ENCODE results near the gene CCDC171. TPM values are rescaled to one million over a fixed set of nuclear protein-coding genes. Genes with fewer than 3 reads are reported as not detected.

The CCDC171 gene
- total and polyA plus RNA-seq, 4 donors = 3.3 to 28.3 (median 17.2) TPM

DNA sequence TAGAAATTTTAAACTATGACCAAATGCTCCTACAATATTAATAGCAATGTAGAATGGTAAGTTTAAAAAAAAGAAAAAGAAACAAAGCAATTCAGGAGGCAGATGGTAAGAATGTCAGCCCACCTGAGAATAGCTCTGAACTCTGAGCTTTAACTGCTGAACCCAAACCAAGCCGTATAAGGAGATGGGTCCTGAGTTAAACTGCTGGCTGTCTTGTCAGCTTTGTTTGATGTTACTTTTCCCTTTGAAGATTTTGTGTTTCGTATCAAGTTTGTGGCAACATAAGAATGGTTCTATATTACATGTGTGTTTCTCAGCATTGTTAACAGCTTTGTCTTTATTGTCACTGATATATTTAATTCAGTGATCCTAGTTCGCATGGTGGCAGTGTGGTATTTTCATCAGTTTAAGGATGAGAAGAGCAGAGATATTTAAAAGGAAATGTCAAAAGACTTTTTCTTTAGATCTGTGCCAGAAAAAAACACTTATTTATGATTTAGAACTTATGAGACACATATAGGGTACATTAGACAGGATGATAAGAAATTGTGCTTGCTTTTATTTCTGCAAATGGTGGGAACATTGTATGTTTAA is 390.1 kb downstream of the CCDC171 start:
- Histone ChIP-seq H3K4me3 (ENCODE audit: low read depth, low read length) (no peak overlapping the region), H3K27ac (ENCODE audit: low read depth, low read length) (no peak overlapping the region), H3K4me1 (ENCODE audit: control insufficient read depth, insufficient read depth, low read length) (no peaks in the 10 kb centered on the region), H3K36me3 (ENCODE audit: control insufficient read depth, insufficient read depth, low read length) (no peaks in the 10 kb centered on the region), H3K9me3 (ENCODE audit: control insufficient read depth, insufficient read depth, low read length) (no peaks in the 10 kb centered on the region), H3K27me3 (ENCODE audit: control insufficient read depth, insufficient read depth, low read length) (no peaks in the 10 kb centered on the region)
- DNase-seq (ENCODE audit: low read depth in 4 of 6, low spot score in 6 of 6) = peak in 1 of 6 donors; percentile 34
- WGBS (ENCODE audit: insufficient coverage) = no CpG with 5 or more reads among the region's 3 CpGs

DNA sequence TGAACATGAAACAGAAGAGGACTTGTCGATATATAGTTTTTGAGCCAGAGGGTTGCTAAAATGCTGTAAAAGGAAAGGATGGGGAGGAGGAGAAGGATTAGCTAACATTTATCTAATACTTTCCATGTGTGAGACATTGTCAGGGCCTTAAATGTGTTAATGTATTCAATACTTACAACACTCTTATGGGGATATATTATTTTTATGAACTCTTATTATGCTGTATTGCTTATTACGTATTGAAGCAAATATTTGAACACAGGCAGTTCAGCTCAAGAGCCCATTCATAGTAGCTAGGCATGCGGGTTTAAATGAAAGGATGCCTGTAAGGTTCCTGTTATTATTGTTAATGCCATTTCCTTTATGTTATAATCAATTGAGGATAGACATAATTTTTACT is 391.5 kb downstream of the CCDC171 start:
- DNase-seq (ENCODE audit: low read depth in 4 of 6, low spot score in 6 of 6) = no peak
- no peaks in the 10 kb centered on the region for H3K27me3 ChIP-seq (ENCODE audit: control insufficient read depth, insufficient read depth, low read length)
- H3K4me1 ChIP-seq (ENCODE audit: control insufficient read depth, insufficient read depth, low read length) = no peaks in the 10 kb centered on the region
- no peaks in the 10 kb centered on the region for H3K36me3 ChIP-seq (ENCODE audit: control insufficient read depth, insufficient read depth, low read length)
- no CpG with 5 or more reads among the region's 3 CpGs for WGBS (ENCODE audit: insufficient coverage)
- H3K4me3 ChIP-seq (ENCODE audit: low read depth, low read length) = no peak overlapping the region
- H3K27ac ChIP-seq (ENCODE audit: low read depth, low read length) = no peak overlapping the region
- no peaks in the 10 kb centered on the region for H3K9me3 ChIP-seq (ENCODE audit: control insufficient read depth, insufficient read depth, low read length)

DNA sequence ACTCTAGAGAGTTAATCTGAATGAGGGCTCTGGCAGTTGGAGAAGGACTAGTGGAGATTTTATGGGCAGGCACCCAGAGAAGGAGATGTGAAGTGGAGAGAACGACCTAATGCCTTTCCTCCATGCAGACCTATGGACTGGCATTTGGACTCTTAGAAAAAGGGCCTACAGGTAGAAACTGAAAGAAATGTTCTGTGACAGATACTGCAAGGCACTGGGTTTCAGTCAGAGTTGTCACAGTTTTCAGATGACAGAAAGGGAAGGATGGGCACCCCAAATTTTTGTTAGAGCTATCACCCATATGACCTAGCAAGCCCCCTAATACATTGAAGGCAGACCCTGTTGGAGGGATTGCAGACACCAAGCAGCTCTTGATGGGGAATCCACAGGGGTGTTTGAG is 406.8 kb downstream of the CCDC171 start:
- Histone ChIP-seq H3K27me3 (ENCODE audit: control insufficient read depth, insufficient read depth, low read length) (no peaks in the 10 kb centered on the region), H3K9me3 (ENCODE audit: control insufficient read depth, insufficient read depth, low read length) (no peaks in the 10 kb centered on the region), H3K4me1 (ENCODE audit: control insufficient read depth, insufficient read depth, low read length) (no peaks in the 10 kb centered on the region), H3K4me3 (ENCODE audit: low read depth, low read length) (no peak overlapping the region), H3K36me3 (ENCODE audit: control insufficient read depth, insufficient read depth, low read length) (no peaks in the 10 kb centered on the region), H3K27ac (ENCODE audit: low read depth, low read length) (no peak overlapping the region)
- 80% methylated on average over 1 of the region's 1 CpG for WGBS (ENCODE audit: insufficient coverage)
- DNase-seq (ENCODE audit: low read depth in 4 of 6, low spot score in 6 of 6) = no peak

DNA sequence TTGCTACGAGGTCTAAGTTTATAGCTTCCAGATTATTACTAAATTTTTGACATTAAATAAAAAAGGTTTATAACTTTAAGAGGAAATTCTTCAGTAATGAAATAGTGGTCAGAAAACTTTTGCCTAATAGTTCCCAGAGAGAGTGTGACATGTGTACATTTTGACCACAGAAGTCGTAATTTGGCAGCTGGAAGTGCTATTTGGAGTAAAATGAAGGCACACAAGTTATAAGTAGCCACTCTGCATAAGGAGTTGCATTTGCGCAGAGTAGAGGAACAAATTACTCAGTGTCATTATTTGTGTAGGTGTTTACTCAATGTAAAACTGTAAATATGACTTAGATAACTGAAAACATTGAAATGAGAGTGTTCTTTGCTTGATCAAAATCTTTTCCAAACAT is 408.4 kb downstream of the CCDC171 start:
- Histone ChIP-seq H3K36me3 (ENCODE audit: control insufficient read depth, insufficient read depth, low read length) (no peaks in the 10 kb centered on the region), H3K4me1 (ENCODE audit: control insufficient read depth, insufficient read depth, low read length) (no peaks in the 10 kb centered on the region), H3K9me3 (ENCODE audit: control insufficient read depth, insufficient read depth, low read length) (no peaks in the 10 kb centered on the region), H3K27me3 (ENCODE audit: control insufficient read depth, insufficient read depth, low read length) (no peaks in the 10 kb centered on the region), H3K27ac (ENCODE audit: low read depth, low read length) (no peak overlapping the region), H3K4me3 (ENCODE audit: low read depth, low read length) (no peak overlapping the region)
- WGBS (ENCODE audit: insufficient coverage) = 100% methylated on average over 1 of the region's 3 CpGs
- DNase-seq (ENCODE audit: low read depth in 4 of 6, low spot score in 6 of 6) = no peak

DNA sequence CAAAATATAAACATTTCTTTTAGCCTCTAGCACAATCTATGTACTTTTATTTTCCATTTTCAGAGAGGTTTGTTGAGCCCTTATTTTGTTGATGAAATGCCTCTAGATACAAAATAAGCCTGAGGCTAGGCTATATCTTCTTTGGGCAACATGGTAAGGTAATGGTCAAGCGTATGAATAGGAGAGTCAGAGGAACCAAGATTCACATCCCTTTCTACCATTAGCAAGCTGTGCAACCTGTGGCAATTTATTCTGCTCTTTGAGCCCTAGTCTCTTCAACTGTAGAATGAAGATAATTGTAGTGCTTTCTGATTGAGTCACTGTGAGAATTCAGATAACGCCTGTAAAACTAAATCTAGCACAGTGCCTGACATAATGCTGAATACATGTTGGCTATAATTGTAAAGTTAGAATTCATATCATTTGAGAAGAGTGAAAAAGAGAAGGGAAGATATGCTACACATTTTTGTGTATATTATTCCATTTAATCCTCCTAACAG is 412.5 kb downstream of the CCDC171 start:
- Histone ChIP-seq H3K9me3 (ENCODE audit: control insufficient read depth, insufficient read depth, low read length) (no peaks in the 10 kb centered on the region), H3K4me3 (ENCODE audit: low read depth, low read length) (no peak overlapping the region), H3K27me3 (ENCODE audit: control insufficient read depth, insufficient read depth, low read length) (no peaks in the 10 kb centered on the region), H3K4me1 (ENCODE audit: control insufficient read depth, insufficient read depth, low read length) (no peaks in the 10 kb centered on the region), H3K27ac (ENCODE audit: low read depth, low read length) (no peak overlapping the region), H3K36me3 (ENCODE audit: control insufficient read depth, insufficient read depth, low read length) (no peaks in the 10 kb centered on the region)
- DNase-seq (ENCODE audit: low read depth in 4 of 6, low spot score in 6 of 6) = no peak
- WGBS (ENCODE audit: insufficient coverage) = no CpG with 5 or more reads among the region's 2 CpGs

DNA sequence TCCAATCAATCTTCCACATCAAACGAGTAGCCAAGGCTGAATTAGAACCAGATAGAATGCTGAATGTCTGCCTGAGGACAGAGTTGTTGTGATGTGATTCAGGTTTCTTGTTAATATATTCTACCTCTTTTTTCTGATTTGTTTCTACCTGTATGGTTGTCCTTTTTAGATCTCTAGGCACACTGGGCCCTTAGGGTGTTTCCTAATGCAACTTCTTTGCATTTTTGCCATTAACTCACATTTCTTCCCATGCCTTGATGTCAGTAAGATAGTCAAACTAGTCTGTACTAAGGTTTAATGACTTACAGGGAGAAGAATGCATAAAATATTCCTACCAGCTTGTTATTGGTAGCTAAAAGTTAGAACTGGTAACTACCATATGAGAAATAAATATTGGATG is 413.6 kb downstream of the CCDC171 start:
- no peak overlapping the region for H3K4me3 ChIP-seq (ENCODE audit: low read depth, low read length)
- H3K9me3 ChIP-seq (ENCODE audit: control insufficient read depth, insufficient read depth, low read length) = no peaks in the 10 kb centered on the region
- no peak overlapping the region for H3K27ac ChIP-seq (ENCODE audit: low read depth, low read length)
- H3K36me3 ChIP-seq (ENCODE audit: control insufficient read depth, insufficient read depth, low read length) = no peaks in the 10 kb centered on the region
- no CpG with 5 or more reads among the region's 1 CpG for WGBS (ENCODE audit: insufficient coverage)
- H3K27me3 ChIP-seq (ENCODE audit: control insufficient read depth, insufficient read depth, low read length) = no peaks in the 10 kb centered on the region
- H3K4me1 ChIP-seq (ENCODE audit: control insufficient read depth, insufficient read depth, low read length) = no peaks in the 10 kb centered on the region
- no peak for DNase-seq (ENCODE audit: low read depth in 4 of 6, low spot score in 6 of 6)

DNA sequence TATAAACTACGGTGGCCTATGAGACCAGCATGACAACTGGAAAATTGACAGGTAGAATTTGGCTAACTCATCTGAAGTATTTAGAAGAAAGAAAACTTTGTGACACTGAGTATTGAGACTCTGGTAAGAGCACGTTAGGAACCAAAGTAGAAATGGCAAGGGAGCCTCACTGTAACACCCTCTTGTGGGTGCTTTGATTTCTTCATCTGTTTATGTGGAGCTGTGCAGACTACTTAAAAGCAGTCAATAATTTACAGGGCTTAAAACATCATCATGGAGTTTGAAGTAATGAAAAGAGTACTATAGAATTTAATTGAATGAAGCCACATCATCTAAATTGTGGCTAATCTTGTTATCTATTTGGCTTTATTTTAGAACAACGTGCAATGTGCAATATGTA is 414.2 kb downstream of the CCDC171 start:
- 70% methylated on average over 2 of the region's 3 CpGs for WGBS (ENCODE audit: insufficient coverage)
- no peak for DNase-seq (ENCODE audit: low read depth in 4 of 6, low spot score in 6 of 6)
- Histone ChIP-seq H3K27me3 (ENCODE audit: control insufficient read depth, insufficient read depth, low read length) (no peaks in the 10 kb centered on the region), H3K4me1 (ENCODE audit: control insufficient read depth, insufficient read depth, low read length) (no peaks in the 10 kb centered on the region), H3K27ac (ENCODE audit: low read depth, low read length) (no peak overlapping the region), H3K36me3 (ENCODE audit: control insufficient read depth, insufficient read depth, low read length) (no peaks in the 10 kb centered on the region), H3K9me3 (ENCODE audit: control insufficient read depth, insufficient read depth, low read length) (no peaks in the 10 kb centered on the region), H3K4me3 (ENCODE audit: low read depth, low read length) (no peak overlapping the region)

DNA sequence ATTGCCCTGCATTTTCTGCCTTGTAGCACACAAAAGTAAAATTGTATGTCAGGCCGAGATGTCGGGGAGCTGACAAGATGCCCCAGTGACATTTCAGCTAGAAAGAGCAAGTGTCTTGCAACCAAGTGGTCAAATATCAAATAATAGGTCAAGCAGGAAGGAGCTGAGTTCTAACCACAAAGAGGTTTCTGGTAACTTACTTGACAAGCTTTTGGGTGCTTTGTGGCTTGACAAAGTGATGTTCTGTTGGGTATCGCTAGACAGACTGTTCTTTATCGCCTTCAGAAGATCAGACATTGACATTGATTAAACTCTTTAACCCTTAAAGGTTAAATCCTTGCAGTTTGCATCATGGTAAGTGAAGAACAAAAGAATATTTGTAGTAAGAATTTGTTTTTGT is 419.9 kb downstream of the CCDC171 start:
- Histone ChIP-seq H3K27me3 (ENCODE audit: control insufficient read depth, insufficient read depth, low read length) (no peaks in the 10 kb centered on the region), H3K9me3 (ENCODE audit: control insufficient read depth, insufficient read depth, low read length) (no peaks in the 10 kb centered on the region), H3K36me3 (ENCODE audit: control insufficient read depth, insufficient read depth, low read length) (no peaks in the 10 kb centered on the region), H3K27ac (ENCODE audit: low read depth, low read length) (no peak overlapping the region), H3K4me3 (ENCODE audit: low read depth, low read length) (no peak overlapping the region), H3K4me1 (ENCODE audit: control insufficient read depth, insufficient read depth, low read length) (no peaks in the 10 kb centered on the region)
- WGBS (ENCODE audit: insufficient coverage) = 80% methylated on average over 1 of the region's 4 CpGs
- no peak for DNase-seq (ENCODE audit: low read depth in 4 of 6, low spot score in 6 of 6)

DNA sequence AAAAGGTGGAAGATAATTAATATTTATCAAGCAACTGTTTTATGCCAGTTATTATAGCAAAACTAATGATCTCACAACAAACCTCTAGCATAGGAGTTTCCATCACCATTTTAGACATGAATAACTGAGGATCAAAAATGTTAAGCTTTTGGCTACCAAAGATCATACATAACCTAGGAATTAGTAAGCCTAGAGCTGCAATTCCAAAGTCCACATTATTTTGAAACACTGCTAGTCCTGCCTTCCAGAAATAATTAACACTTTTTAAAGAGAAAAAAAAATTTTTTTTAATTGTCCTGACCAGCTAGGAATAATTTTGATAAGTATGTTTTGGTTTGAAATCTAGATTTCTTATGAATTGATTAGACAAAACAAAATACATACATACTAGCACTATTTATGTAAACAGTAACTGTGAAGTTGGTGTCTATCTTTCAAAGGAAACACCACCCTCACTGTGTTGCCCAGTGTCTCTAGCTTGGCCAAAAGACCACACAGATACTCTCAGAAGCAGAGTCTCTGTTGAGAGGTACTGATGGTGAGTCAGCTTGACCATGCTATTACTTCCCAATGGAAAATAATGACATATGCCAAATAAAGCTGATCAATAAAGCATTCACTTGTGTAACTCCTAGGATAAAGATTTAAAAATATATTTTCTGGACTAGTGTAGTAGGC is 422.4 kb downstream of the CCDC171 start:
- Histone ChIP-seq H3K9me3 (ENCODE audit: control insufficient read depth, insufficient read depth, low read length) (no peaks in the 10 kb centered on the region), H3K4me3 (ENCODE audit: low read depth, low read length) (no peak overlapping the region), H3K4me1 (ENCODE audit: control insufficient read depth, insufficient read depth, low read length) (no peaks in the 10 kb centered on the region), H3K36me3 (ENCODE audit: control insufficient read depth, insufficient read depth, low read length) (no peaks in the 10 kb centered on the region), H3K27ac (ENCODE audit: low read depth, low read length) (no peak overlapping the region), H3K27me3 (ENCODE audit: control insufficient read depth, insufficient read depth, low read length) (no peaks in the 10 kb centered on the region)
- DNase-seq (ENCODE audit: low read depth in 4 of 6, low spot score in 6 of 6) = no peak

DNA sequence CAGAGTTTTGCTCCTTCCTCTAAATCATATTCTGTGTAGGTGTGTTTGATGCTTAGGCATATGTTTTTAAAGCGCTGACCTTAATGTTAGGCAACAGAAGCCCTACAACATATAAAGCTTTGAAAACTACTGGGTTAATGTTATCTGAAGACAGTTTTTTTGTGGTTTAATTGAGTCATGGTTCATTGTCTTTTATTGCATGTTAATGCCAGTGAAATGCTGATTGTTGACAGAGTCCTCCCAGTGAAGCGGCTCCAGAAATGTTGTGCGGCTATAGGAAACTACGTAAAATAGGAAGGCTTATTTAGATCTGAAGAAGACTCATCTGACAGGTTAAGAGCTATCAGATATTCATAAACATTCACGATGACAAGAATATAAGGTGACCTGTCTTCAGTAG is 424.6 kb downstream of the CCDC171 start:
- H3K4me1 ChIP-seq (ENCODE audit: control insufficient read depth, insufficient read depth, low read length) = no peaks in the 10 kb centered on the region
- DNase-seq (ENCODE audit: low read depth in 4 of 6, low spot score in 6 of 6) = peak in 1 of 6 donors; percentile 61
- no peak overlapping the region for H3K4me3 ChIP-seq (ENCODE audit: low read depth, low read length)
- no peaks in the 10 kb centered on the region for H3K9me3 ChIP-seq (ENCODE audit: control insufficient read depth, insufficient read depth, low read length)
- no peak overlapping the region for H3K27ac ChIP-seq (ENCODE audit: low read depth, low read length)
- 83% methylated on average over 2 of the region's 5 CpGs for WGBS (ENCODE audit: insufficient coverage)
- H3K36me3 ChIP-seq (ENCODE audit: control insufficient read depth, insufficient read depth, low read length) = no peaks in the 10 kb centered on the region
- no peaks in the 10 kb centered on the region for H3K27me3 ChIP-seq (ENCODE audit: control insufficient read depth, insufficient read depth, low read length)
